ENCODE results near the gene RAB5B. TPM values are rescaled to one million over a fixed set of nuclear protein-coding genes. Genes with fewer than 3 reads are reported as not detected.

RAB5B gene
- total RNA-seq, 2 experiments from 2014 or later = 21.6 to 47.2 TPM

- ChIA-PET POLR2A (interaction anchor here (0.5 to 1.7 kb wide), 3 partner anchors 52 to 155 kb away, joined by 4 to 7 read pairs (median 4); partner anchors contain the start of genes ORMDL2 and SARNP), CTCF (ENCODE audit: unreplicated experiment) (no interaction called here)
- TF ChIP-seq CTCF (conservative IDR thresholded peaks at IDR 0.05; ENCODE audit: low read length) (no peak), EZH2phosphoT487 (IDR thresholded peaks at IDR 0.05; ENCODE audit: borderline replicate concordance, low read depth, low read length) (no peak)
- no peak for DNase-seq (ENCODE audit: low spot score)
- Histone ChIP-seq H4K20me1 (ENCODE audit: insufficient read depth, low read length) (0 out of 2 replicates have a peak, but pooled peaks cover 6% of the 10 kb centered on the region), H3K4me1 (ENCODE audit: insufficient read depth, low read length, poor library complexity, severe bottlenecking) (peaks cover 38% of the 10 kb centered on the region), H3K4me2 (ENCODE audit: low read length) (peak overlapping the region; percentile 78), H3K9me3 (ENCODE audit: low read length) (no peaks in the 10 kb centered on the region), H3K36me3 (ENCODE audit: insufficient read depth, low read length) (peaks cover 45% of the 10 kb centered on the region), H2AFZ (ENCODE audit: low read length) (no peak overlapping the region), H3K27ac (ENCODE audit: low read depth, low read length, poor library complexity, severe bottlenecking) (peak overlapping the region; percentile 57), H3K4me3 (ENCODE audit: low read depth, low read length, poor library complexity, severe bottlenecking) (peak overlapping the region; percentile 81), H3K9me2 (ENCODE audit: insufficient read depth, low read length) (no peaks in the 10 kb centered on the region), H3K79me2 (ENCODE audit: insufficient read depth, low read depth, low read length) (peaks cover 28% of the 10 kb centered on the region; the same call in 1 of the 2 replicates)
- intact Hi-C loops (cut with micrococcal nuclease; ENCODE audit: unreplicated experiment) = loop anchor here (2.0 kb wide), 2 partner anchors 68 to 154 kb away; partner anchors contain the start of genes ORMDL2 and RPS26
- BruUV-seq (replicated peaks) = no TSS peak
Observed at GRCh38 chr12:55972456-55972855, 1.4 kb upstream of the RAB5B start.

GRCh38 chr12:55972911-55973598 lies 823 bp upstream of the RAB5B start:
- peak; percentile 33 for DNase-seq (ENCODE audit: low spot score)
- ChIA-PET CTCF (ENCODE audit: unreplicated experiment) (interaction anchor here (0.8 to 0.9 kb wide), 2 partner anchors 12 to 229 kb away, joined by 4 read pairs; no protein-coding TSS in a partner anchor), POLR2A (interaction anchor here (0.5 to 2.5 kb wide), 19 partner anchors 11 to 1256 kb away, joined by 3 to 32 read pairs (median 4); partner anchors contain the start of genes ORMDL2, SARNP and SHMT2)
- H3K4me1 ChIP-seq (ENCODE audit: insufficient read depth, low read length, poor library complexity, severe bottlenecking) = peaks cover 32% of the 10 kb centered on the region
- TSS peak; percentile 96 for BruUV-seq (replicated peaks)
- H3K27ac ChIP-seq (ENCODE audit: low read depth, low read length, poor library complexity, severe bottlenecking) = peak overlapping the region; percentile 57
- peaks cover 43% of the 10 kb centered on the region for H3K36me3 ChIP-seq (ENCODE audit: insufficient read depth, low read length)
- TF ChIP-seq EZH2phosphoT487 (IDR thresholded peaks at IDR 0.05; ENCODE audit: borderline replicate concordance, low read depth, low read length) = no peak
- TF ChIP-seq CTCF (conservative IDR thresholded peaks at IDR 0.05; ENCODE audit: low read length) = no peak
- H3K9me3 ChIP-seq (ENCODE audit: low read length) = no peaks in the 10 kb centered on the region
- peak overlapping the region; percentile 81 for H3K4me3 ChIP-seq (ENCODE audit: low read depth, low read length, poor library complexity, severe bottlenecking)
- H3K9me2 ChIP-seq (ENCODE audit: insufficient read depth, low read length) = no peaks in the 10 kb centered on the region
- peak overlapping the region; percentile 78 for H3K4me2 ChIP-seq (ENCODE audit: low read length)
- H3K79me2 ChIP-seq (ENCODE audit: insufficient read depth, low read depth, low read length) = peaks cover 22% of the 10 kb centered on the region; the same call in 1 of the 2 replicates
- peak overlapping the region; percentile 70 for H2AFZ ChIP-seq (ENCODE audit: low read length)
- intact Hi-C loops (cut with micrococcal nuclease; ENCODE audit: unreplicated experiment) = loop anchor here (1.0 to 2.0 kb wide), 3 partner anchors 44 to 154 kb away; partner anchors contain the start of genes ORMDL2 and RPS26
- H4K20me1 ChIP-seq (ENCODE audit: insufficient read depth, low read length) = 0 out of 2 replicates have a peak, but pooled peaks cover 5% of the 10 kb centered on the region

Measured in OCI-LY7 (cell line).